ENCODE results near the gene TMEM63B.

DNA sequence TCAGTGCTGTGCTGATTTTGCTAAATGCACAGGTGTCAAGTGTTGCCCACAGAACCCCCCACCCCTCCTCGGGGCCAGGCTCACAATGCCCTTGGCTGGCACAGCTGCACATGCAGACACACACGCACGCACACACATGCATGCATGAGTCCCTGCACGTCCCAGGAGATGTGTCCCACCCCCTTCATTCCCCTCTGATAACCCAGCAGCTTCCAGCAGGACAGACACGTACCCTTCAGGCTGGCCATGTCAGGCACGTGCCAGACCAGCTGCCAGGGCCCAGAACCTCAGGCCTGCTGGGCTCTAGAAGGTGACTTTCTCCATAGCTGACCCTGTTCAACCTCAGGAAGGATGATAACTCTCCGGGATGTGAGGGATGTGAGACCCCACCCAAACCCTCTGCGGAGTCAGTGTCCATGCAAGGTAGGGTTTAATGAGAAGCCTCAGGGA is 44.5 kb upstream of the TMEM63B start:
- TF ChIP-seq POLR2A (IDR thresholded peaks at IDR 0.05) (no peak), EP300 (IDR thresholded peaks at IDR 0.05) (no peak), POLR2AphosphoS5 (IDR thresholded peaks at IDR 0.05) (no peak)
- TF ChIP-seq, protein P1, sequence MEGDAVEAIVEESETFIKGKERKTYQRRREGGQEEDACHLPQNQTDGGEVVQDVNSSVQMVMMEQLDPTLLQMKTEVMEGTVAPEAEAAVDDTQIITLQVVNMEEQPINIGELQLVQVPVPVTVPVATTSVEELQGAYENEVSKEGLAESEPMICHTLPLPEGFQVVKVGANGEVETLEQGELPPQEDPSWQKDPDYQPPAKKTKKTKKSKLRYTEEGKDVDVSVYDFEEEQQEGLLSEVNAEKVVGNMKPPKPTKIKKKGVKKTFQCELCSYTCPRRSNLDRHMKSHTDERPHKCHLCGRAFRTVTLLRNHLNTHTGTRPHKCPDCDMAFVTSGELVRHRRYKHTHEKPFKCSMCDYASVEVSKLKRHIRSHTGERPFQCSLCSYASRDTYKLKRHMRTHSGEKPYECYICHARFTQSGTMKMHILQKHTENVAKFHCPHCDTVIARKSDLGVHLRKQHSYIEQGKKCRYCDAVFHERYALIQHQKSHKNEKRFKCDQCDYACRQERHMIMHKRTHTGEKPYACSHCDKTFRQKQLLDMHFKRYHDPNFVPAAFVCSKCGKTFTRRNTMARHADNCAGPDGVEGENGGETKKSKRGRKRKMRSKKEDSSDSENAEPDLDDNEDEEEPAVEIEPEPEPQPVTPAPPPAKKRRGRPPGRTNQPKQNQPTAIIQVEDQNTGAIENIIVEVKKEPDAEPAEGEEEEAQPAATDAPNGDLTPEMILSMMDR (IDR thresholded peaks at IDR 0.05), result no peak
